ENCODE data around the gene CLSTN2. TPM values are rescaled to one million over a fixed set of nuclear protein-coding genes. Genes with fewer than 3 reads are reported as not detected.
A peak's percentile ranks its signal among the peaks of the same experiment; 100 is the strongest.

Gene CLSTN2
- total and polyA plus RNA-seq, 2 of the 4 experiments (the other 2 are of a cell fraction), result under 0.01 to 0.07 TPM

DNA sequence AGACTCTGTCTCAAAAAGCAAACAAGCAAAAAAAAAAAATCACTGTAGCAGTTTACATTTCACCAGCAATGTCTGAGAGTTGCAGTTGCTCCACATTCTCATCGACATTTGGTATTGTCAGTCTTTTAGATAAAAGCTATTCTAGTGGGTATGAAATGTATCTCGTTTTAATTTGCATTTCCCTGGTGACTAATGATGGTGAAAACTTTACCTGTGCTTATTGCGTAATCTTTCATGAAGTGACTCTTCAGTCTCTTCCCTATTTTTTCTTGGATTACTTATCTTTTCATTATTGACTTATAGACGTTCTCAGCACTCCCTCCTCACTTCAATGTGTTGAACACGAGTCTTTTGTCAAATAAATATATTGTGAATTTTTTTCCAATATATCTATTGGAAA, 37.2 kb upstream of the CLSTN2 start:
- Histone ChIP-seq H4K8ac (ENCODE audit: low read depth in 2 of 2, low read length in 2 of 2) (no peak overlapping the region), H2AFZ (replicated peaks; ENCODE audit: low read length, poor library complexity) (no peak overlapping the region), H4K91ac (ENCODE audit: insufficient read depth, low read depth, low read length) (no peak overlapping the region), H3K4me2 (ENCODE audit: low read depth, low read length) (no peak overlapping the region), H3K23ac (ENCODE audit: low read depth, low read length) (no peak overlapping the region), H3K4ac (ENCODE audit: low read depth, low read length) (no peak overlapping the region), H3K79me1 (ENCODE audit: low read depth in 1 of 2, low read length in 2 of 2) (no peaks in the 10 kb centered on the region), H3K36me3 (ENCODE audit: control insufficient read depth, insufficient read depth, low read length) (no peaks in the 10 kb centered on the region), H3K9ac (ENCODE audit: low read depth, low read length) (no peak overlapping the region), H2BK120ac (ENCODE audit: low read depth, low read length) (no peak overlapping the region), H2BK5ac (ENCODE audit: low read depth, low read length, poor library complexity, severe bottlenecking) (no peak overlapping the region), H4K5ac (ENCODE audit: low read depth, low read length) (no peak overlapping the region), H4K20me1 (ENCODE audit: insufficient read depth, low read length) (no peaks in the 10 kb centered on the region), H2AK9ac (replicated peaks; ENCODE audit: low read depth, low read length, poor library complexity) (no peak overlapping the region), H3K4me1 (ENCODE audit: control insufficient read depth, insufficient read depth, low read length) (no peaks in the 10 kb centered on the region), H3K27me3 (ENCODE audit: control insufficient read depth, insufficient read depth, low read length) (no peaks in the 10 kb centered on the region), H3K18ac (ENCODE audit: low read depth, low read length) (no peak overlapping the region), H3K4me3 (ENCODE audit: insufficient read depth, low read depth, low read length) (no peak overlapping the region), H3K9me1 (ENCODE audit: insufficient read depth, low read length) (no peaks in the 10 kb centered on the region), H2AK5ac (ENCODE audit: low read depth, low read length) (no peak overlapping the region), H3K9me3 (ENCODE audit: control insufficient read depth, insufficient read depth, low read length) (peaks cover 5% of the 10 kb centered on the region), H3K56ac (ENCODE audit: extremely low read depth, insufficient read depth, low read length) (no peak overlapping the region), H2BK15ac (ENCODE audit: low read depth, low read length) (no peak overlapping the region), H3K27ac (ENCODE audit: insufficient read depth, low read length) (no peak overlapping the region), H3K14ac (replicated peaks; ENCODE audit: low read depth, low read length) (no peak overlapping the region), H2BK20ac (ENCODE audit: low read depth, low read length) (no peak overlapping the region)
- no peak for ATAC-seq (ENCODE audit: low read depth)
- intact Hi-C loops (cut with micrococcal nuclease), result no loop called here
- in situ Hi-C loops (cut with MboI; ENCODE audit: low sequenced_read_pairs), result no loop called here
- dilution Hi-C loops (cut with HindIII; ENCODE audit: low sequenced_read_pairs, unreplicated experiment), result no loop called here
- TF ChIP-seq CEBPB (IDR thresholded peaks at IDR 0.05; ENCODE audit: low read depth, low read length) (peak; percentile 93), FOS (IDR thresholded peaks at IDR 0.05; ENCODE audit: low read depth, low read length) (no peak)
- BruUV-seq (replicated peaks), result no TSS peak
- POLR2A ChIA-PET (ENCODE audit: unreplicated experiment), result no interaction called here
- no CpG with 5 or more reads among the region's 5 CpGs for WGBS, 2 experiments (ENCODE audit: extremely low coverage in 2 of 2, insufficient read length in 1 of 2)
- DNase-seq, result no peak
- CTCF ChIA-PET, result no interaction called here

Measured in IMR-90 (cell line).